Endodermal cell (in vitro differentiated cells): ENCODE data around the gene REEP6. TPM values are rescaled to one million over a fixed set of nuclear protein-coding genes. Genes with fewer than 3 reads are reported as not detected.

Source experiments
- DNase-seq: peaks from one replicate; pipeline ENCODE4 v3.0.0-alpha.2; 2017
- H3K27ac ChIP-seq: 2 replicates; pipeline ENCODE4 v1.5.1; 2013; ENCODE audit warnings: mild to moderate bottlenecking, low read depth, low read length, moderate library complexity
- H3K27me3 ChIP-seq: 2 replicates; pipeline ENCODE4 v1.6.1; 2013; ENCODE audit warnings: mild to moderate bottlenecking, low read length, moderate library complexity; ENCODE audit not compliant: insufficient read depth, control insufficient read depth, poor library complexity, severe bottlenecking
- H3K36me3 ChIP-seq: 2 replicates; pipeline ENCODE4 v1.7.0; 2013; ENCODE audit warnings: mild to moderate bottlenecking, low read length, moderate library complexity; ENCODE audit not compliant: control insufficient read depth, insufficient read depth
- H3K4me1 ChIP-seq: one replicate; pipeline ENCODE4 v1.7.0; 2013; ENCODE audit warnings: low read length; ENCODE audit not compliant: control insufficient read depth, insufficient read depth
- H3K4me3 ChIP-seq: 2 replicates; pipeline ENCODE4 v1.5.1; 2013; ENCODE audit warnings: mild to moderate bottlenecking, low read length, moderate library complexity
- H3K9ac ChIP-seq: 2 replicates; pipeline ENCODE4 v1.6.1; 2013; ENCODE audit warnings: mild to moderate bottlenecking, low read length, moderate library complexity; ENCODE audit not compliant: poor library complexity, severe bottlenecking; ENCODE audit errors: extremely low read depth
- H3K9me3 ChIP-seq: 2 replicates; pipeline ENCODE4 v1.6.1; 2013; ENCODE audit warnings: mild to moderate bottlenecking, low read length, moderate library complexity; ENCODE audit not compliant: control insufficient read depth
- H3K27ac Mint-ChIP-seq: 2 replicates; pipeline ENCODE4 v1.8.0; 2020; ENCODE audit warnings: mixed read lengths
- H3K27me3 Mint-ChIP-seq: 2 replicates; pipeline ENCODE4 v1.8.0; 2021; ENCODE audit warnings: mild to moderate bottlenecking, mixed read lengths; ENCODE audit not compliant: insufficient read depth
- H3K36me3 Mint-ChIP-seq: 2 replicates; pipeline ENCODE4 v1.8.0; 2020; ENCODE audit warnings: low read depth, mixed read lengths
- H3K4me1 Mint-ChIP-seq: 2 replicates; pipeline ENCODE4 v1.8.0; 2020; ENCODE audit warnings: mixed read lengths
- H3K4me3 Mint-ChIP-seq: 2 replicates; pipeline ENCODE4 v1.8.0; 2020; ENCODE audit warnings: mild to moderate bottlenecking, moderate library complexity, mixed read lengths
- H3K9me3 Mint-ChIP-seq: 2 replicates; pipeline ENCODE4 v1.8.0; 2020; ENCODE audit warnings: mild to moderate bottlenecking, mixed read lengths
- CTCF ChIP-seq: fragments of 200-600 bp; sonication (generic); conservative IDR thresholded peaks from 2 replicates; pipeline ENCODE4 v1.5.0; 2021; ENCODE audit warnings: antibody characterized with exemption, mild to moderate bottlenecking
- WGBS, 2 experiments: methylation state at CpG; one replicate each; pipeline versions ENCODE4 v1.1.5 to v1.1.7; 2013; ENCODE audit warnings: missing lambda C conversion rate in 2 of 2, mixed read lengths in 1 of 2; ENCODE audit not compliant: insufficient coverage in 1 of 2, insufficient read length in 1 of 2; 5-methylcytosine and 5-hydroxymethylcytosine counted together
- total RNA-seq, 2 donors: library from RNA; stranded (reverse); fragmentation: NEBNext Ultra II Directional in 1 of 2; extraction: Animal tissue kit (Norgen Biotek cat#: 25700) in 1 of 2; gene quantifications; 2 replicates in 1 of 2; 3 replicates in 1 of 2; pipeline ENCODE4 v1.2.1, GENCODE V29; 2021

Gene REEP6
- total RNA-seq, 2 donors from 2014 or later: 24.7 to 49.4 TPM

DNA sequence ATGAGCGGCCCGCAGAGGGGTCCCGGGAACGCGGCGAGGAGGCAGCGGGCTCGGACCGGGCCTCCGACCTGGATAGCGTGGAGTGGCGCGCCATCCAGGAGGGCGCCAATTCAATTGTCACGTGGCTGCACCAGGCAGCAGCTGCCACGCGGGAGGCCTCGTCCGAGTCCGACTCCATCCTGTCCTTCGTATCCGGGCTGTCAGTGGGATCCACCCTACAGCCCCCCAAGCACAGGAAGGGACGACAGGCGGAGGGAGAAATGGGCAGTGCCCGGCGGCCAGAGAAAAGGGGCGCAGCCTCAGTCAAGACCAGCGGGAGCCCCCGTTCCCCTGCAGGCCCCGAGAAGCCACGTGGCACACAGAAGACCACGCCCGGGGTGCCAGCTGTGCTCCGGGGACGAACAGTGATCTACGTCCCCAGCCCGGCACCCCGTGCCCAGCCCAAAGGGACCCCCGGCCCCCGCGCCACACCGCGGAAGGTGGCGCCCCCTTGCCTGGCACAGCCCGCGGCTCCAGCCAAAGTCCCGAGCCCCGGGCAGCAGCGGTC, 22.6 kb upstream of the REEP6 start:
- Mint-ChIP-seq H3K9me3 (no peaks in the 10 kb centered on the region), H3K4me1 (no peaks in the 10 kb centered on the region), H3K27me3 (peaks cover 73% of the 10 kb centered on the region), H3K4me3 (no peak overlapping the region), H3K27ac (no peak overlapping the region), H3K36me3 (no peaks in the 10 kb centered on the region)
- Histone ChIP-seq H3K9ac (no peak overlapping the region), H3K27ac (no peak overlapping the region), H3K4me1 (peaks cover 12% of the 10 kb centered on the region), H3K27me3 (peaks cover 98% of the 10 kb centered on the region), H3K4me3 (no peak overlapping the region), H3K36me3 (no peaks in the 10 kb centered on the region), H3K9me3 (no peaks in the 10 kb centered on the region)
- no peak for DNase-seq
- no peak for TF ChIP-seq CTCF
- WGBS, 2 experiments: 26 to 31% methylated on average over 32 to 49 of the region's 49 CpGs

DNA sequence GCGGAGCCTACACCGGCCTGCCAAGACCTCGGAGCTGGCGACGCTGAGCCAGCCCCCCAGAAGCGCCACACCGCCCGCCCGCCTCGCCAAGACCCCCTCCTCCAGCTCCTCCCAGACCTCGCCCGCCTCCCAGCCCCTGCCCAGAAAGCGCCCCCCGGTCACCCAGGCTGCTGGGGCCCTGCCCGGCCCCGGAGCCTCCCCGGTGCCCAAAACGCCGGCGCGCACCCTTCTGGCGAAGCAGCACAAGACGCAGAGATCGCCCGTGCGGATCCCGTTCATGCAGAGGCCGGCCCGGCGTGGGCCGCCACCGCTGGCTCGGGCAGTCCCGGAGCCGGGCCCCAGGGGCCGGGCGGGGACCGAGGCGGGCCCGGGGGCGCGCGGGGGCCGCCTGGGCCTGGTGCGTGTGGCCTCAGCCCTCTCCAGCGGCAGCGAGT, 22.1 kb upstream of the REEP6 start:
- H3K27ac Mint-ChIP-seq: no peak overlapping the region
- Histone ChIP-seq H3K27ac (no peak overlapping the region), H3K4me3 (no peak overlapping the region), H3K4me1 (peaks cover 12% of the 10 kb centered on the region), H3K9ac (no peak overlapping the region), H3K27me3 (peaks cover 94% of the 10 kb centered on the region), H3K9me3 (no peaks in the 10 kb centered on the region), H3K36me3 (no peaks in the 10 kb centered on the region)
- H3K4me3 Mint-ChIP-seq: no peak overlapping the region
- no peaks in the 10 kb centered on the region for H3K9me3 Mint-ChIP-seq
- 4 to 8% methylated on average over 9 to 47 of the region's 47 CpGs for WGBS, 2 experiments
- H3K27me3 Mint-ChIP-seq: peaks cover 70% of the 10 kb centered on the region
- no peaks in the 10 kb centered on the region for H3K4me1 Mint-ChIP-seq
- DNase-seq: peak; percentile 88
- no peaks in the 10 kb centered on the region for H3K36me3 Mint-ChIP-seq
- TF ChIP-seq CTCF: no peak

DNA sequence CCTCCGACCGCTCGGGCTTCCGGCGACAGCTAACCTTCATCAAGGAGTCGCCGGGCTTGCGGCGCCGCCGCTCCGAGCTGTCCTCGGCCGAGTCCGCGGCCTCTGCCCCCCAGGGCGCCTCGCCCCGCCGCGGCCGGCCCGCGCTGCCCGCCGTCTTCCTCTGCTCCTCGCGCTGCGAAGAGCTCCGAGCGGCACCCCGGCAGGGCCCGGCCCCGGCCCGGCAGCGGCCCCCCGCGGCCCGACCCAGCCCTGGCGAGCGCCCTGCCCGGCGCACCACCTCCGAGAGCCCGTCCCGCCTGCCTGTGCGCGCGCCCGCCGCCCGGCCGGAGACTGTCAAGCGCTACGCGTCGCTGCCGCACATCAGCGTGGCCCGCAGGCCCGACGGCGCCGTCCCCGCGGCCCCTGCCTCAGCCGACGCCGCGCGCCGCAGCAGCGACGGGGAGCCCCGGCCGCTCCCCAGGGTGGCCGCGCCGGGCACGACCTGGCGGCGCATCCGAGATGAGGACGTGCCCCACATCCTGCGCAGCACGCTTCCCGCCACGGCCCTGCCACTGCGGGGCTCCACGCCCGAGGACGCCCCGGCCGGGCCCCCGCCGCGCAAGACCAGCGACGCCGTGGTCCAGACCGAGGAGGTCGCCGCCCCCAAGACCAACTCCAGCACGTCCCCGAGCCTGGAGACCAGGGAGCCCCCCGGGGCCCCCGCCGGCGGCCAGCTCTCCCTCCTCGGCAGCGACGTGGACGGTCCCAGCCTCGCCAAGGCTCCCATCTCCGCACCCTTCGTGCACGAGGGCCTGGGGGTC, 21.5 kb upstream of the REEP6 start:
- H3K9ac ChIP-seq: no peak overlapping the region
- DNase-seq: peak; percentile 78
- Mint-ChIP-seq H3K4me1 (no peaks in the 10 kb centered on the region), H3K36me3 (no peaks in the 10 kb centered on the region), H3K4me3 (peak overlapping the region; percentile 41), H3K27ac (no peak overlapping the region), H3K9me3 (no peaks in the 10 kb centered on the region), H3K27me3 (peaks cover 66% of the 10 kb centered on the region)
- H3K4me1 ChIP-seq: peaks cover 12% of the 10 kb centered on the region
- WGBS, 2 experiments: 9 to 19% methylated on average over 26 to 117 of the region's 117 CpGs
- H3K4me3 ChIP-seq: no peak overlapping the region
- no peak for TF ChIP-seq CTCF
- no peak overlapping the region for H3K27ac ChIP-seq
- H3K9me3 ChIP-seq: no peaks in the 10 kb centered on the region
- H3K27me3 ChIP-seq: peaks cover 87% of the 10 kb centered on the region
- no peaks in the 10 kb centered on the region for H3K36me3 ChIP-seq
